ENCODE measurements around the gene DDX31. TPM values are rescaled to one million over a fixed set of nuclear protein-coding genes. Genes with fewer than 3 reads are reported as not detected.
A peak's percentile ranks its signal among the peaks of the same experiment; 100 is the strongest.
"Not testable (repeated sequence)": the region's sequence is repeated elsewhere in the genome, so short reads cannot be mapped to it uniquely, and the experiment has no call there.

The DDX31 gene
- total and polyA plus RNA-seq, 9 of the 15 experiments (the other 6 are each of a cell fraction or from before 2014, with no cell fraction given): 11.9 to 24.6 (median 22.2) TPM

GRCh38 chr9:132669698-132670456 is at the start of gene DDX31 (continued):
- TF ChIP-seq, protein P1, sequence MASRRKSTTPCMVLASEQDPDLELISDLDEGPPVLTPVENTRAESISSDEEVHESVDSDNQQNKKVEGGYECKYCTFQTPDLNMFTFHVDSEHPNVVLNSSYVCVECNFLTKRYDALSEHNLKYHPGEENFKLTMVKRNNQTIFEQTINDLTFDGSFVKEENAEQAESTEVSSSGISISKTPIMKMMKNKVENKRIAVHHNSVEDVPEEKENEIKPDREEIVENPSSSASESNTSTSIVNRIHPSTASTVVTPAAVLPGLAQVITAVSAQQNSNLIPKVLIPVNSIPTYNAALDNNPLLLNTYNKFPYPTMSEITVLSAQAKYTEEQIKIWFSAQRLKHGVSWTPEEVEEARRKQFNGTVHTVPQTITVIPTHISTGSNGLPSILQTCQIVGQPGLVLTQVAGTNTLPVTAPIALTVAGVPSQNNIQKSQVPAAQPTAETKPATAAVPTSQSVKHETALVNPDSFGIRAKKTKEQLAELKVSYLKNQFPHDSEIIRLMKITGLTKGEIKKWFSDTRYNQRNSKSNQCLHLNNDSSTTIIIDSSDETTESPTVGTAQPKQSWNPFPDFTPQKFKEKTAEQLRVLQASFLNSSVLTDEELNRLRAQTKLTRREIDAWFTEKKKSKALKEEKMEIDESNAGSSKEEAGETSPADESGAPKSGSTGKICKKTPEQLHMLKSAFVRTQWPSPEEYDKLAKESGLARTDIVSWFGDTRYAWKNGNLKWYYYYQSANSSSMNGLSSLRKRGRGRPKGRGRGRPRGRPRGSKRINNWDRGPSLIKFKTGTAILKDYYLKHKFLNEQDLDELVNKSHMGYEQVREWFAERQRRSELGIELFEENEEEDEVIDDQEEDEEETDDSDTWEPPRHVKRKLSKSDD (conservative IDR thresholded peaks at IDR 0.05; ENCODE audit: low read length): no peak
- TF ChIP-seq RBM34 (IDR thresholded peaks at IDR 0.05; ENCODE audit: borderline replicate concordance, insufficient read depth, low read length) (no peak), JUN (IDR thresholded peaks at IDR 0.05; ENCODE audit: borderline replicate concordance, low read depth, low read length) (peak; percentile 3; the same call in 1 of the 2 replicates), JUN (CRISPR knock-in tag; IDR thresholded peaks at IDR 0.05; ENCODE audit: borderline replicate concordance) (peak; percentile 88), ZBTB17 (CRISPR knock-in tag; IDR thresholded peaks at IDR 0.05) (peak; percentile 67), HNRNPL (IDR thresholded peaks at IDR 0.05; ENCODE audit: low read depth, low read length) (peak; percentile 15; the same call in 1 of the 2 replicates)

- H3K79me2 ChIP-seq (ENCODE audit: control insufficient read depth, insufficient read depth, low read length); intact Hi-C loops (cut with micrococcal nuclease); H3K9me3 ChIP-seq (replicated peaks; ENCODE audit: control insufficient read depth, insufficient read depth, low read depth, low read length); H3K27ac ChIP-seq (ENCODE audit: extremely low read depth, low read depth, low read length); H3K36me3 ChIP-seq (ENCODE audit: control insufficient read depth, insufficient read depth, low read length); DNase-seq (ENCODE audit: extremely low read depth in 1 of 4, low spot score in 3 of 4); H3K4me2 ChIP-seq (ENCODE audit: insufficient read depth, low read length); ATAC-seq; H3K9ac ChIP-seq (ENCODE audit: insufficient read depth in 1 of 2, low read depth in 2 of 2, low read length in 2 of 2); H2AFZ ChIP-seq (ENCODE audit: low read depth, low read length); POLR2A ChIA-PET; CTCF ChIA-PET (ENCODE audit: low intra/inter-chr PET ratio); in situ Hi-C loops (cut with MboI); H3K9me1 ChIP-seq (ENCODE audit: control insufficient read depth, insufficient read depth, low read length); FAIRE-seq; H3K4me1 ChIP-seq (replicated peaks in 1 of 2; ENCODE audit: control insufficient read depth in 2 of 2, insufficient read depth in 2 of 2, low read length in 2 of 2); H3K4me3 ChIP-seq; BruUV-seq (replicated peaks); H4K20me1 ChIP-seq (replicated peaks; ENCODE audit: control insufficient read depth, insufficient read depth, low read length): not testable (repeated sequence)
- WGBS (ENCODE audit: insufficient coverage, low coverage, missing lambda C conversion rate): 5% methylated on average over 8 of the region's 8 CpGs
- H3K27me3 ChIP-seq (ENCODE audit: control insufficient read depth in 2 of 2, insufficient read depth in 2 of 2, low read length in 2 of 2): peaks cover 48 to 63% of the 10 kb centered on the region in 2 experiments
Measured at GRCh38 chr9:132718381-132718928, 48.7 kb upstream of the DDX31 start.
